GM18517 (cell line): Measurements from ENCODE around the gene PLEKHG7.

Source experiments
- ATAC-seq: cut with Tn5 transposase; IDR thresholded peaks from one replicate; pipeline ENCODE4 v1.9.1; 2021; ENCODE audit warnings: mild to moderate bottlenecking, moderate library complexity; ENCODE audit not compliant: unreplicated experiment

PLEKHG7 gene

DNA sequence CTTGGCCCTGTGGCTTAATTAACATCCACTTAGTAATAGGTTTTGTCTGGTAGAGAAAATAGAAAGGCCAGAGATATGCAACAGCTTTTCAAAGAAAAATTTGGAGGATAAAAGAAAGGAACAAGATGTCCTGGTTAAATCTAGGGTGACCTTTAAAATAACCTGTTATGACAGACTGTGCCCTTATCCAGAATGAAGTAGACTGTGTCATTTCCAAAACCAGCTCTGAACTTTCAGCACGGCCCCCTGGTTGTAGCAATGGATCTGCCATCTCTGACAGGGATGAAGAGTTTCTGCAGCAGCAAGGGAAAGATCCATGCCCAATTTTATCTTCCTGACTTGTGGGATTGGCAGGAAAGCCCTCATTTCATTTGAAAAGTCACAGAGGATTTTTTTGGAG is 5.1 kb downstream of the PLEKHG7 start:
- ATAC-seq = no peak

DNA sequence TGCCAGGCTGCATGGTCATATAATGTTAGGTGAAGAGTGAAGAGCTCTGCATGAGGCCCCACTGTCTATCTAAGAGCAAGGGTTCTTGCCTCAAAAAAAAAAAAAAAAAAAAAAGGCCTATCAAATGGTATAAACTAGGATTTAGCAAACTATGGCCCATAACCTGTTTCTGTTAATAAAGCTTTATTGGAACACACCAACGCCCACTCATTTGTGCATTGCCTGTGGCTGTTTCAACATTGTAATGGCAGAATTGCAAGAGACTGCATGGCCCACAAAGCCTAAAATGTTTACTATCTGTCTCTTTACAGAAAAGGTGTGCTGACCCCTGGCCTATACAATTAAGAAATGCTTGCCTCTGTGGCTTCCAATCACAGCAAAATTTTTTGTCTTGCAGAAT is 12.8 kb downstream of the PLEKHG7 start:
- no peak for ATAC-seq

DNA sequence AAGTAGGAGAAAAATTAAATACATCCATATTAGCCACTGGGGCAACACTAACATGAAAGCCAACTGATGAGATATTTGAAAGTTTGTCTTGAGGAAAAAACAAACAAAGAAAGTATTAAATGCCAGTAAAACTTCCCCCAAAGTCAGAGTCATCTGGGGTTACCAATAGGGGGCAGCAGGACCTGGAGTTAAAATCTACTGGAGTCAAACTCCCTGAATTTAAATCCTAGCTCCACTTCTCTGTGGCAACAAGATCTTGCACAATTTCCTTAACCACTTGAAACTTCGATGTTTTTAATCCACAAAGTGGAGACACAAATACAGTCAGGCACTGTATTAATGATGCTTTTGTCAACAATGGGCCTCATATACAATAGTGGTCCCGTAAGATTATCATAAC is 14.4 kb downstream of the PLEKHG7 start:
- no peak for ATAC-seq

- no peak for ATAC-seq
These were observed 15.7 kb downstream of the PLEKHG7 start for GRCh38 chr12:92718483-92718990.

DNA sequence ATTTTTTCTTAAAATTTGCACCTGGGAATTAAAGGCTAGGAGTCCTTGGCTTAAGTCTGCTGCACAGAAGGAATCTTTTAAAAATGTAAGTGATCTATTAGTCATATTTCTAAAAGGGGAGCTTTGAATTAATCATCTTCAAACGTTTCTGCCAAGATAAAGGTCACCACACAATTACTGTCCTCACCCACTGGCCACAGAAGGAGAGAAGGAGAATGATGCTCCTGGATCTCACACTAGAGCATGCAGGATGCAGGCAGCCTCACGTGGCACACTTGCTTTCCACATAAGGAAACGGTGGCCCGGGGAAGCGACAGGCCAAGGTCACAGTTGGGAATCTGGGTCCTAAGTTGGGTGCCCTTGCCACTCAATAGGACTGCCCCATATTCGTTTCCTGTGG is 16.9 kb downstream of the PLEKHG7 start:
- no peak for ATAC-seq

DNA sequence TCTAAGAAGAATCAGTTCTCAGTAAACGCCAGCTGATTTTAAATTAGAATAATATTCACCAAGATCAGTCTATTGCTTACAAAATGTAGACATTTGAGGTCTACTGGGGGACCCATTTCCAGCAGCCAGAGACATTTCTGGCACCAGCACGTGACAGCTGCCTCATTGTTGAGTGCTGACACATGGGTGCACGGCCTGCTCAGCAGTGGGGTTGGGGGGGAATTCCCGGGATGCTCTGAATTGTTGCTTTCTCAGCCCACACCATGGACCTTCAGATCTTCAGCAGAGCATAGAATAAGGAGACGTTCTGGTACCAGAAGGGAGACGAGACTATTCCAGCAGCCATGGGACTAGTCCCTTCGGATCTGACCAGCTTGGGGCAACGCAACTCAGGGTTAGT is 18.3 kb downstream of the PLEKHG7 start:
- no peak for ATAC-seq

DNA sequence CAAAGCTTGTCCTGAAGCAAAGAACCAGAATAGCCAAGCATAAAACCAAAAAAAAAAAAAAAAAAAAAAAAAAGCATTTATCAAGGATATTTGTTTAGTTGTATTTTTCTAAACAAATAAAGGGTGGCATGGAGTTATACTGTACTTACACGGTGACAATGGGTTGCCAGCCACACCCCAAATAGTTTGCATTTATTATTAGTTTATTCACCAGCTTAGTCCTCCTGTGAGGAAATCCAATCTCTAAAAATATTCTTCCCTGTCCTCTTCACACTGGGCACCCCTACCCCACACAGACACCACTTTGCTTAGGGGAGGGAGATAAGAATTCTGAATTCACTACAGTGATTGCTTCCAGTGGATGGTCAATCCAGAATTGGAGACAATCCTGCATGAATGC is 18.9 kb downstream of the PLEKHG7 start:
- ATAC-seq = no peak

DNA sequence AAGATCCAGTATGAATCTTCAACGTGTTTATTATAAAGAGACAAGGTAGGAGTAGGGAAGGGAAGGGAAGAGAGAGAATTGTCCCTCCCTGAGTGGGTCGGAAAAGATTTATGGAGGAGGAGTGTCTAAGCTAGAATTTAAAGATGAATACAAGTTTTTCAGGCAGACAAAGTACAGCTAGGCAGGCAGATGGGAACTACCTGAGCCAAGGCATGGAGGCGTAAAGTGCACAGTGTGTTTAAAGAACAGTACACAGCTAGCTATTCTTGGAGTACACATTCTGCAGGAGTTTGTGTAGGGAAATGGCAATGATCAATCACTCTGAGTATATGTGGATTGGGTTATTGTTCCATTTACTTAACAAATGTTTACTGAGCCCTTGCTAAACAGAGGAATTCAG is 20.1 kb downstream of the PLEKHG7 start:
- no peak for ATAC-seq

DNA sequence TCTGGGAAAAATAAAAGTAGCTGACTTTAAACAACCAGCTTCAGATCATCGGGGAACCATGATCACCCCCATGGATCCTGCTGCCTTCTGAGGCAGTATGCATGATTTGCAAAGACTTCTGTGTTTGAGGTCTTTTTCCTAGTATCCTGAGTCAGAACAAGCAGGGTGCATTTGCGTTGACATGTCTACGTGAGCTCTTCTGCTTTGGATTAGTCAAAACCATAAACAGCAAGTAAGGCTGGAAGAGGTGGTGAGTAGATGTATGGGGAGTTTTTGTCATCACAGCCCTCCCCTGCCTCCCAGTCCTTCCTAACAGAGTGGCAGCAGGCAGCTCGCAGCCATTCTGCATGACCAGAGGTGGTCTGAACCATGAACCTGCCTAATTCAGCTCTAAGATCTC is 24.1 kb downstream of the PLEKHG7 start:
- ATAC-seq = no peak

DNA sequence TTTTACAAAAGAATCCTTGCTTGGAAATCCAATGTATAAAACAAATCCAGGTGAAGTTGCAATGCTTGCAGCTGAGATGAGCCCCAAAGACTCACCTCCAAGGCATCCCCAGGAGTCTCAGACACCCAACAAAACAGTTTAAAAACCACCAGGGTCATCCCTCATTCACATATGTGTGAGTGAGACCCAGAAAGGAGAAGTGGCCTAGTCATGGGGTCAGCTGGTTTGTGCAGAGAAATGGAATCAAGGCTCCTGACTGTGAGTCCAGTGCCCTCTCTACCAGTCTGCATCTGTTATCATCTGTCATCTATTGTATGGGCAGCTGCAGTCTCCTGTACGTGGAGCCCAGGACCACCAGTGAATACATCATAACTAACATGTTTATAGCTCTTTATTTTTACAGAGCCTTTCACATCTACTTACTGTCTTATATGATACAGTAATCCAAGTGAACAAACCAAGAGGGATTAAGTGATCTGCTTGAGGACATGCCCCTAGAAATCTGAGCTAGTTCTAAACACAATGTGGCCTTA is 27.1 kb downstream of the PLEKHG7 start:
- no peak for ATAC-seq

- ATAC-seq = no peak
These were observed 28.0 kb downstream of the PLEKHG7 start for GRCh38 chr12:92730758-92731157.

GRCh38 chr12:92732216-92732615 is 29.4 kb downstream of the PLEKHG7 start:
- ATAC-seq = no peak

DNA sequence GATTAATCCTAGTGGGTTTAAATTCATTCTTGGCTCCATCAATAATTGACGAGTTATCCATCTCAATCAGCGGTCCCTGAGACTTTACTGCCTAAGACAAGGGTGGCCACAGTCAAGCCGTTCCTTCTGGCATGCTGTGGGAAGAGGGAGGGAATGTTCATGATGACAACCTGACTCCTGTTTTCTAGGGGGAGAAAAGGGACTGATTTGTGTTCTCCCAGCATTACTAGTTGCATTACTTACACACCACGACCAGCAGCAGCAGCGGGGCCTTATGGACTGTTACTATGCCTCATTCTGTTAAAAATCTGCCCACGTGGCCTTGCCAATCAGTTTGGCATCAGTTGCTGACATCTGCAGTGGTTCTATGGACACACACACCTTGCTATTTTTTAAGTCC is 29.9 kb downstream of the PLEKHG7 start:
- ATAC-seq = no peak

GRCh38 chr12:92733181-92733580 is 30.4 kb downstream of the PLEKHG7 start:
- no peak for ATAC-seq

- ATAC-seq = no peak
These were observed 30.9 kb downstream of the PLEKHG7 start for GRCh38 chr12:92733661-92734060.

DNA sequence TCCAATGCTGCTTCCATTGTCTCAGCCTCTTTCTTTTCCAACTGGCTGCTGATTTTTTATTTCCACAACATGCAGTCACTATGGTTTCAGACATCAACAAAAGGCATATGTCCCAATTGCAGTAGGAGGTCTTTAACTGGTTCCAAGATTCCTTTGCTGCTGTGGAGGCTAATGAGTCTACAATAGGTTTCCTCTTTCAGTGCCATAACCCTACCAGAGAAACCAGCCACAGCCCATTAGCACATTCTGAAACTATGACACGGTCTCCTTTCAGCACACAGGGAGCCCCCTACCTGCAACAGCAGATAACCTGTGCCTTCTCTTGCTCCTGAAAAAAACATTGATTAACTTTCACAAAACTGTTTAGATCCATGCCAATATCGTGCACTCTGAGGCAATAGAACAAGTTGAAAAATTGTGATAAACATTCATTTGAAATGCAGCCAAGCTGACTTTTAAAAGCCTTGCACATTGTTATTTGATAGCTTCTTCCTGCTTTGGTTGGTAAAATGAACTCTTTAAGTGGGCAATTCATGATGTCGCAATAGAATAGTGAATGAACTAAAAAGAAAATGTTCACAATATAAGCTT is 32.4 kb downstream of the PLEKHG7 start:
- no peak for ATAC-seq

DNA sequence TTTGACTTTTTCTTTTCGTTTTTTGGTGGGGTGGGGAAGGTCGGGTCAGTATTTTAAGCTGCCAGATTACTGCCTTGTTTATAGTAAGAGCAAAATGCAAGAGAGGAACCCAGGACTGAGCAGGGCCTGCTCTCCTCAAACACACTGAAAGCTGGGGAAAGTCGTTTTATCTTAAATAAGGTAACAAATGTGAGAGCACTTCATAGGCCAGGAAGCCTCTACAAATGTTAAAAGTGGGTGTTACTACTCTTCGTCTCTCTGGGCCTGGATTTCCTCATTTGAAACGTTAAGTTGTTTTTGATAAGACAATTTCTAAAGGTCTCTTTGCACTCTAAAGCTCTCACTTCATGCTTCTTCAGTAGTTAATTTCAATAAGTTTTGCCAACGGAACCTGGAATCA is 33.8 kb downstream of the PLEKHG7 start:
- no peak for ATAC-seq

- no peak for ATAC-seq
These were observed 35.4 kb downstream of the PLEKHG7 start for GRCh38 chr12:92737855-92738850.

- ATAC-seq = no peak
These were observed 36.3 kb downstream of the PLEKHG7 start for GRCh38 chr12:92739113-92739512.

DNA sequence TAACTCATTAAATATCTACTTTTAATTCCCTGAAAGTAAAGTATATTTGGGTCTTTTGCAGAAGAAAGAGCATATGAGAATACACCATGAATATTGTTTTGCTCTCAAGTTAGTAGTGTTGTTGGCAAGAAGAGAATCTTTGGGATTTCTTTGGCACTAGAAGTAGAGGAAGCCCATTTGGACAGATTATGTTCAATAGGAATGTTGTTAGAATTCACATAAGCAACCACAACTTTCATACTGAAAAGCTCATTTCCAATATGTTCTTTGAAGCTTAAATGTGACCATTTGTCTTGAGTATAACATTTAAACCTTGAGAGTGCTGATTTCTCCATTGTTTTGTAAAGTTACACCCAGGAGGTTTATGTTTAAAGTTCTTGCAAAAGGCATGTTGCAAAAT is 37.6 kb downstream of the PLEKHG7 start:
- ATAC-seq = no peak

GRCh38 chr12:92743026-92743425 is 40.2 kb downstream of the PLEKHG7 start:
- ATAC-seq = no peak
